ENCODE measurements around the gene GARIN3.

Gene GARIN3

DNA sequence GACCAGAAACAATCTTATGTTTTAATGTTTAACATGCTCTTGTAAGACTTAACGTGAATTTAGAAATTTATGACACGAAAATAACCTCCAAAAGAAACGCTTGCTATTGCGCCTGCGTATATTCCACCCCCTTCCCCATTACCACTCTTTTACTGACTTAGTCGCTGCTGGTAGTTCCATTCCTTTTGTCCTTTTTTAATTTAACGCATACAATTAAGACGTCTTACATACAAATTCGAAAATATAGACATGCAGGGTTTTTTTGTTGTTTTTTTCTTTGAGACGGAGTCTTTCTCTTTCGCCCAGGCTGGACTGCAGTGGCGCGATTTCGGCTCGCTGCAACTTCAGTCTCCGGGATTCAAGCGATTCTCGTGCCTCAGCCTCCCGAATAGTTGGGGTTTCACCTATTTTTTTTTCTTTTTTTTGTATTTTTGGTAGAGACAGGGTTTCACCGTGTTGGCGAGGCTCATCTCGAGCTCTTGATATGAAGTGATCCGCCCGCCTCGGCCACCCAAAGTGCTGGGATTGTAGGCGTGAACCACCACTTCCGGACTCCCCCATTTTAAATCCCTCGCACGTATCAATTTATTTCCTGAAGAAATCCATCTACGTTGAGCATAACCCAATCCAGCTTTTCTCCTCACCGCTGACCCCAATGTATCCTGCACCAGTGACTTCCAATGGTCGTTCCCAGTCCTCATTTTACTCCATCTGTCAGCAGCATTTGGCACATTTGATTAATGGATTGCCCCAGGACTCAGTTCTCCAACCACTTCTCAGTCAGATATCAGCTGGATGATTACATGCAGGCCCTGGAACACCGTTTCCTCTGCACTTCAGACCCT, 22.7 kb downstream of the GARIN3 start:
- peak in 5 of 6 experiments; percentile 15 to 90 (median 58) for DNase-seq

GRCh38 chr5:157142317-157143126, 23.5 kb downstream of the GARIN3 start, which contains the start of gene MED7:
Gene MED7, minus strand, starts transcription at chr5:157142865. Its CDS starts 3,434 bp downstream, at chr5:157139431.
- peak; percentile 71 to 96 (median 93) for DNase-seq

DNA sequence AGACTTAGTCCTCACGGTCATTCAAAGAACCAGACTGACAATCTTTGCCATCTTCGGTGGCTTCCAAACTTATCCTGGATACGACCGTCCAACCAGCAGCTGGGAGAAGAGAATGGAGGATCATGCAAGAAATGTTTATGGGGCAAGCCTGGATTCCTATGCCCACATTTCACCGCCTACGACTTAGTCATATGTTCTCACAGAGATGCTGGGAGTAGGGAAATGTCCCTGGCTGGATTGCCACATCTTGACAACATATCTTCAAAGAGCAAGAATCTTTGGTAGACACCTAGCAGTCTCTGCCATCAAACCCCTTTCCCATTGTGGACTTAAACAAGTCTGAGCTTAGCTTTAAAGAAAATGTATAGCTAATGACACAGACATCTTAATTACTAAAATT, 28.4 kb downstream of the GARIN3 start:
- DNase-seq, result no peak

DNA sequence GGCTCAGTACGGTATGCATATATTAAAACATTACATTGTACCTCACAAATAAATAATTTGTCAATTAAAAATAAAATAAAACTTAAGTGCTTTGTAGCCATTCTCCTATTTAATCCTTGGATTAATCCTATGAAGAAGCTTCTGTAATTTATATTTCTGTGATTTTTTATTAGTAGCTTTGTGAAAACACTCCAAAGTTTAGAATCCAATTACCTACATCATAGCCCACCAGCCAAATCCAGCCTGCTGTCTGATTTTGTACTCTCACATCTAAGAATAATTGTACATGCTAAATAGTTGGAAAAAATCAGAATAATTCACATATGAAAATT, 33.8 kb downstream of the GARIN3 start:
- DNase-seq, result no peak

DNA sequence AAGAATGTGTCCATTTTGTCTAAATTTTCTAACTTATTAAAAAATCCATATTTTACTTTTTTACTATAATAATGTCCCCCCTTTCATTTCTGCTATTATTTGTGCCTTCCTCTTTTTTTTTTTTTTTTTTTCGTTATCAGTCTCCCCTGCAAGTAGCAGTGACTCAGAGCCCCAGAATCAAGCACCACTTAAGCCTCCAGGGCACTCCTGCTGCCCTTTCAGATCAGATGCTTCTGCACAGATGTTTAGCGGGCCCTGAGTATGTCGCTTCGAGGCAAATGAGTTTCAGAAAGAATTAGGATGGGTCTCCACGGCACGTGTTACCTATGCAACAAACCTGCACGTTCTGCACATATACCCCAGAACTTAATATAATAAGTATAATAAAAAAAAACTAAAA, 35.1 kb downstream of the GARIN3 start:
- no peak for DNase-seq

GRCh38 chr5:157121709-157122108, 44.4 kb downstream of the GARIN3 start:
- DNase-seq, result no peak

DNA sequence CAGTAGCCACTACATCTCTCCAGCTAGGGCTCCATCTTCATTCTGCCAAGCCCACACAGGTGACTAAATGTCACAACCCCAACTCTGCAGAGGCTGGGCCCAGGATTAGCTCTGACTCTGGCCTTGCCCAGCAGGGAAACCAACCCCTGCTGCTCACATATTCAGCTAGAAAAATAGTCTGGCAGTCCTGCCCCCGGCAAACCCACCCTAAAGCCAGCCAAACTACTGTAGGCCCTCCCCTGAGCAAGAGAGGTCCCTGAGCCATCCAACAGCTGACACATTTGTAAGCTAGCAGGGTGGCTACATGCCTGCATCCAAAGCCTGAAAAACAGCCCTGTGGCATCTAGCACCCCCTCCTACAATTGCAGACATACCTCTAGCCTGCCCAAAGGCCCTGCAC, 46.0 kb downstream of the GARIN3 start:
- DNase-seq, result no peak

DNA sequence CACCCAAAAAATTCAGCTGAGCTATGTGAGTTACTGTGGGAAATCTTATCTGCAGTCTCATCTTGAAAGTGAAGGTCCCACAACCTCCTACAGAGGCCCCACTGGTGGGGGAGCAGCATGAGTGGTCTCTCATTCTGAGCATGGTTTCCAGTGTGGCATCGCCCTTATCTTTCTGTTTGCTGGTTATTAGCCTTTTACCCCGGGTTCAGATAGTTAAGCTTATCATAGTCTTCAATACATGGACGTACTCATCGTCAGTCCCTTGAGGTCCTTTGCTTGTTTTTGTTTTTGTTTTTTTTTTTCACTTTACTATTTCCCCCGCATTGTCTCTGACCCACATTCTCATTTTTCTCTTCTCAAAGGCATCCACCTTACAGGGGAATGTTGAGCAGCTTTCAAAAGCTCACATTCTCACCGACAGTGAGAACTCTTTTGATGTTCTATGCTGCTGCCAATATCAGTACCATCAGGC, 49.5 kb downstream of the GARIN3 start:
- no peak for DNase-seq

GRCh38 chr5:157115502-157115901, 50.6 kb downstream of the GARIN3 start:
- DNase-seq, result no peak

GRCh38 chr5:157115012-157115411, 51.1 kb downstream of the GARIN3 start:
- DNase-seq, result no peak

DNA sequence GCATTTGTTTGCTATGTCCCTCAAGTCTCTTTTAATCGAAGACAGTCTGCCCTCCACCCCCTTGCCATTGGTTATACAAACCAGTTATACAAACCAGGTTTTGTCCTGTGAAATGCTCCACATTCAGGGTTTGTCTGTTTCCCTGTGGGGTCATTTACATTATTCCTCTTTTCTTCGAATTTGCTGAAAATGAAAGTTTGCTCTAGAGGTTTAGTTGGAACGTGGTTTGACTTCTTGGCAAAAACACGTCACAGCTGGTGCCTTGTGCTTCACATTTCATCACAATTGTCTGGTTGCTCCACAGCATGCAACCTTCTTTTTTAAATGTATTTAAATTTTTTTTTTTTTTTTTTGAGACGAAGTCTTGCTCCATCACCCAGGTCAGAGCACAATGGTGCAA, 53.1 kb downstream of the GARIN3 start:
- no peak for DNase-seq
